Suprapubic skin (tissue), 3 donors: ENCODE results near the gene BTBD6.

ENCODE experiments used
- EP300 ChIP-seq: sonication (generic); formaldehyde crosslinking; IDR thresholded peaks from one replicate; pipeline ENCODE4 v1.6.1; 2017; ENCODE audit warnings: antibody characterized with exemption
- TF ChIP-seq, protein P1 (sequence below), 2 donors: fragments of 200-600 bp in 1 of 2; fragments of 450-650 bp in 1 of 2; sonication (generic) in 1 of 2; IDR thresholded peaks; one replicate each; pipeline ENCODE4 v1.5.1; 2016 to 2019; ENCODE audit warnings: antibody characterized with exemption in 2 of 2, mild to moderate bottlenecking in 1 of 2, moderate library complexity in 1 of 2

GRCh38 chr14:105204206-105204930 lies 44.0 kb upstream of the BTBD6 start:
- TF ChIP-seq, protein P1, sequence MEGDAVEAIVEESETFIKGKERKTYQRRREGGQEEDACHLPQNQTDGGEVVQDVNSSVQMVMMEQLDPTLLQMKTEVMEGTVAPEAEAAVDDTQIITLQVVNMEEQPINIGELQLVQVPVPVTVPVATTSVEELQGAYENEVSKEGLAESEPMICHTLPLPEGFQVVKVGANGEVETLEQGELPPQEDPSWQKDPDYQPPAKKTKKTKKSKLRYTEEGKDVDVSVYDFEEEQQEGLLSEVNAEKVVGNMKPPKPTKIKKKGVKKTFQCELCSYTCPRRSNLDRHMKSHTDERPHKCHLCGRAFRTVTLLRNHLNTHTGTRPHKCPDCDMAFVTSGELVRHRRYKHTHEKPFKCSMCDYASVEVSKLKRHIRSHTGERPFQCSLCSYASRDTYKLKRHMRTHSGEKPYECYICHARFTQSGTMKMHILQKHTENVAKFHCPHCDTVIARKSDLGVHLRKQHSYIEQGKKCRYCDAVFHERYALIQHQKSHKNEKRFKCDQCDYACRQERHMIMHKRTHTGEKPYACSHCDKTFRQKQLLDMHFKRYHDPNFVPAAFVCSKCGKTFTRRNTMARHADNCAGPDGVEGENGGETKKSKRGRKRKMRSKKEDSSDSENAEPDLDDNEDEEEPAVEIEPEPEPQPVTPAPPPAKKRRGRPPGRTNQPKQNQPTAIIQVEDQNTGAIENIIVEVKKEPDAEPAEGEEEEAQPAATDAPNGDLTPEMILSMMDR (IDR thresholded peaks at IDR 0.05), result no peak
- TF ChIP-seq EP300, result no peak
